ENCODE results near the gene ETNK1.
"Not testable (repeated sequence)": the region's sequence is repeated elsewhere in the genome, so short reads cannot be mapped to it uniquely, and the experiment has no call there.

The ETNK1 gene

DNA sequence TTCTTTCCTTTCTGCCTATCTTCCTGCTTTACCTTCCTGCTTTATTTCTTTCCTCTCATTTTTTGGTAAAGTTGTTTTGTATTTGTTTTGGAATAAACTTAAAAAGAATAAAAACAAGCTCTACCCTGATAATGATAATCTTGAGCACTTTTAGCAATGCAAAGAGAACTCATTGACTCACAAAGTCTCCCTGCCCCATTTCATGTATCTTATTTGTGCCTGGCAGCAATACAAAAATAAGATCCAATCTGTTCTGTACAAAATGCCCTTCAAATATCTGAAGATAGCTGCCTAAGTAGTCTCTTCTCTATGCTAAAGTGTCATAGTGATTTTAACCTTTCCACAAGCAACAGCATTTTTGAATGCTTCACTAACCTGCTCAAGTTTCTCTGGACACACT lies 31.1 kb upstream of the ETNK1 start:
- TF ChIP-seq CREB5 (CRISPR knock-in tag; IDR thresholded peaks at IDR 0.05; ENCODE audit: low read depth): no peak
- no peak for TF ChIP-seq ZNF565 (CRISPR knock-in tag; conservative IDR thresholded peaks at IDR 0.05; ENCODE audit: low read depth)
- TF ChIP-seq, protein P1, sequence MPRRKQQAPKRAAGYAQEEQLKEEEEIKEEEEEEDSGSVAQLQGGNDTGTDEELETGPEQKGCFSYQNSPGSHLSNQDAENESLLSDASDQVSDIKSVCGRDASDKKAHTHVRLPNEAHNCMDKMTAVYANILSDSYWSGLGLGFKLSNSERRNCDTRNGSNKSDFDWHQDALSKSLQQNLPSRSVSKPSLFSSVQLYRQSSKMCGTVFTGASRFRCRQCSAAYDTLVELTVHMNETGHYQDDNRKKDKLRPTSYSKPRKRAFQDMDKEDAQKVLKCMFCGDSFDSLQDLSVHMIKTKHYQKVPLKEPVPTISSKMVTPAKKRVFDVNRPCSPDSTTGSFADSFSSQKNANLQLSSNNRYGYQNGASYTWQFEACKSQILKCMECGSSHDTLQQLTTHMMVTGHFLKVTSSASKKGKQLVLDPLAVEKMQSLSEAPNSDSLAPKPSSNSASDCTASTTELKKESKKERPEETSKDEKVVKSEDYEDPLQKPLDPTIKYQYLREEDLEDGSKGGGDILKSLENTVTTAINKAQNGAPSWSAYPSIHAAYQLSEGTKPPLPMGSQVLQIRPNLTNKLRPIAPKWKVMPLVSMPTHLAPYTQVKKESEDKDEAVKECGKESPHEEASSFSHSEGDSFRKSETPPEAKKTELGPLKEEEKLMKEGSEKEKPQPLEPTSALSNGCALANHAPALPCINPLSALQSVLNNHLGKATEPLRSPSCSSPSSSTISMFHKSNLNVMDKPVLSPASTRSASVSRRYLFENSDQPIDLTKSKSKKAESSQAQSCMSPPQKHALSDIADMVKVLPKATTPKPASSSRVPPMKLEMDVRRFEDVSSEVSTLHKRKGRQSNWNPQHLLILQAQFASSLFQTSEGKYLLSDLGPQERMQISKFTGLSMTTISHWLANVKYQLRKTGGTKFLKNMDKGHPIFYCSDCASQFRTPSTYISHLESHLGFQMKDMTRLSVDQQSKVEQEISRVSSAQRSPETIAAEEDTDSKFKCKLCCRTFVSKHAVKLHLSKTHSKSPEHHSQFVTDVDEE (CRISPR knock-in tag; IDR thresholded peaks at IDR 0.05): no peak
- no peak for TF ChIP-seq OSR1 (CRISPR knock-in tag; IDR thresholded peaks at IDR 0.05)
- no peak for TF ChIP-seq ZFP3 (CRISPR knock-in tag; IDR thresholded peaks at IDR 0.05)
- no peak for TF ChIP-seq GLIS3 (CRISPR knock-in tag; IDR thresholded peaks at IDR 0.05)
- no peak for TF ChIP-seq ARNTL (CRISPR knock-in tag; IDR thresholded peaks at IDR 0.05; ENCODE audit: borderline replicate concordance, low read depth)
- no peak for TF ChIP-seq ZNF70 (CRISPR knock-in tag; IDR thresholded peaks at IDR 0.05)
- no peak for TF ChIP-seq TOX (CRISPR knock-in tag; IDR thresholded peaks at IDR 0.05; ENCODE audit: borderline replicate concordance)
- no peak for TF ChIP-seq PPARA (CRISPR knock-in tag; IDR thresholded peaks at IDR 0.05; ENCODE audit: borderline replicate concordance)
- ATAC-seq: no peak

GRCh38 chr12:22597539-22597938 lies 27.4 kb upstream of the ETNK1 start:
- not testable (repeated sequence) for ATAC-seq

GRCh38 chr12:22598141-22598762 lies 26.7 kb upstream of the ETNK1 start:
- ATAC-seq: no peak
- TF ChIP-seq ESRRG (CRISPR knock-in tag; IDR thresholded peaks at IDR 0.05): no peak
- no peak for TF ChIP-seq ZFP30 (CRISPR knock-in tag; IDR thresholded peaks at IDR 0.05)
- TF ChIP-seq ISL1 (CRISPR knock-in tag; IDR thresholded peaks at IDR 0.05): no peak
- no peak for TF ChIP-seq CREB5 (CRISPR knock-in tag; IDR thresholded peaks at IDR 0.05; ENCODE audit: low read depth)
- TF ChIP-seq PPARA (CRISPR knock-in tag; IDR thresholded peaks at IDR 0.05; ENCODE audit: borderline replicate concordance): no peak

GRCh38 chr12:22598763-22599161 lies 26.2 kb upstream of the ETNK1 start:
- ATAC-seq: no peak
- TF ChIP-seq OSR1 (CRISPR knock-in tag; IDR thresholded peaks at IDR 0.05): no peak
- TF ChIP-seq ZC3H10 (CRISPR knock-in tag; IDR thresholded peaks at IDR 0.05): no peak
- no peak for TF ChIP-seq ZNF565 (CRISPR knock-in tag; conservative IDR thresholded peaks at IDR 0.05; ENCODE audit: low read depth)

DNA sequence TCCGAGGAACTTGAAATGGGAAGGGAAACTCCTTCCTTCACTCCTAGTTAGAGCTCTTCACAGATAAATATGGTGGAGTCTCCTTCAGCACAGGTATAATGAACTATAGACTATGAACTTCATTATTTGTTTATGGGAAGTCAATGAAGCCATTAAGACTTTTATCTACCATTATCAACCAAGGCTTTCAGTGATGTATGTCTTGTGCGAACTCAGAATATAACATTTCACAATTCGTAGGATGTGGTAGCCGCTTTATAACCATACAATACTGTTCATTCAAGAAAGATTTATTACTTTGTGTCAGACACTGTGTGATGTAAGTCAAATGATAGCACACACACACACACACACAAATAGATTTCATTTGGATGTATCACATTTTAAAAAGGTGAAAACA lies 24.8 kb upstream of the ETNK1 start:
- ATAC-seq: no peak
- no peak for TF ChIP-seq ARNTL (CRISPR knock-in tag; IDR thresholded peaks at IDR 0.05; ENCODE audit: borderline replicate concordance, low read depth)
- TF ChIP-seq SNAI2 (CRISPR knock-in tag; IDR thresholded peaks at IDR 0.05): no peak
- TF ChIP-seq, protein P2, sequence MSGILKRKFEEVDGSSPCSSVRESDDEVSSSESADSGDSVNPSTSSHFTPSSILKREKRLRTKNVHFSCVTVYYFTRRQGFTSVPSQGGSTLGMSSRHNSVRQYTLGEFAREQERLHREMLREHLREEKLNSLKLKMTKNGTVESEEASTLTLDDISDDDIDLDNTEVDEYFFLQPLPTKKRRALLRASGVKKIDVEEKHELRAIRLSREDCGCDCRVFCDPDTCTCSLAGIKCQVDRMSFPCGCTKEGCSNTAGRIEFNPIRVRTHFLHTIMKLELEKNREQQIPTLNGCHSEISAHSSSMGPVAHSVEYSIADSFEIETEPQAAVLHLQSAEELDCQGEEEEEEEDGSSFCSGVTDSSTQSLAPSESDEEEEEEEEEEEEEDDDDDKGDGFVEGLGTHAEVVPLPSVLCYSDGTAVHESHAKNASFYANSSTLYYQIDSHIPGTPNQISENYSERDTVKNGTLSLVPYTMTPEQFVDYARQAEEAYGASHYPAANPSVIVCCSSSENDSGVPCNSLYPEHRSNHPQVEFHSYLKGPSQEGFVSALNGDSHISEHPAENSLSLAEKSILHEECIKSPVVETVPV (CRISPR knock-in tag; IDR thresholded peaks at IDR 0.05): no peak
- TF ChIP-seq, protein P1 (CRISPR knock-in tag; IDR thresholded peaks at IDR 0.05): no peak
- no peak for TF ChIP-seq CSDC2 (CRISPR knock-in tag; IDR thresholded peaks at IDR 0.05)
- TF ChIP-seq TOX (CRISPR knock-in tag; IDR thresholded peaks at IDR 0.05; ENCODE audit: borderline replicate concordance): no peak
- no peak for TF ChIP-seq GLIS3 (CRISPR knock-in tag; IDR thresholded peaks at IDR 0.05)
- TF ChIP-seq ZFP30 (CRISPR knock-in tag; IDR thresholded peaks at IDR 0.05): no peak
- no peak for TF ChIP-seq POU6F1 (CRISPR knock-in tag; IDR thresholded peaks at IDR 0.05; ENCODE audit: borderline replicate concordance, low read depth)
- no peak for TF ChIP-seq BACH2 (CRISPR knock-in tag; IDR thresholded peaks at IDR 0.05; ENCODE audit: borderline replicate concordance)
- no peak for TF ChIP-seq PPARA (CRISPR knock-in tag; IDR thresholded peaks at IDR 0.05; ENCODE audit: borderline replicate concordance)
- TF ChIP-seq CREB5 (CRISPR knock-in tag; IDR thresholded peaks at IDR 0.05; ENCODE audit: low read depth): no peak
- no peak for TF ChIP-seq ZNF70 (CRISPR knock-in tag; IDR thresholded peaks at IDR 0.05)
